Erythroblast (primary cell): Measurements from ENCODE around the gene MRGPRX3.

Source experiments
- GATA1 ChIP-seq: IDR thresholded peaks from 2 replicates; pipeline ENCODE4 v1.6.1; 2011; ENCODE audit warnings: low read depth, mild to moderate bottlenecking, control low read depth, low read length, moderate library complexity
- POLR2A ChIP-seq: IDR thresholded peaks from 2 replicates; pipeline ENCODE4 v1.6.1; 2011; ENCODE audit warnings: mild to moderate bottlenecking, low read length

GRCh38 chr11:18088966-18089365, 43.4 kb upstream of the MRGPRX3 start:
- TF ChIP-seq POLR2A = no peak
- no peak for TF ChIP-seq GATA1
